IMR-90 (cell line): ENCODE measurements around the gene EPS8. TPM values are rescaled to one million over a fixed set of nuclear protein-coding genes. Genes with fewer than 3 reads are reported as not detected.
"Not testable (repeated sequence)": the region's sequence is repeated elsewhere in the genome, so short reads cannot be mapped to it uniquely, and the experiment has no call there.

ENCODE experiments used
- ATAC-seq: fragments of 200-7000 bp; cut with Tn5 transposase; 2 replicates; pipeline ENCODE4 v1.9.1; 2020; ENCODE audit warnings: low read depth, mild to moderate bottlenecking, moderate library complexity
- BruUV-seq: library from RNA; stranded (reverse); fragments of 400-500 nt; replicated peaks from 2 replicates; lab custom pipeline; 2021; lab: Mats Ljungman, UMichigan
- CTCF ChIA-PET: fragments of 300-600 bp; formaldehyde crosslinking; extraction: SDS; loops from one replicate; lab custom pipeline; 2021; ENCODE audit warnings: antibody characterized with exemption; lab: Yijun Ruan, JAX
- POLR2A ChIA-PET: fragments of 300-600 bp; sonication (Branson Sonifier 250); formaldehyde crosslinking; loops from one replicate; lab custom pipeline; 2022; ENCODE audit warnings: antibody characterized with exemption; ENCODE audit not compliant: unreplicated experiment; lab: Charles Lee
- DNase-seq: peaks from one replicate; pipeline ENCODE4 v3.0.0; 2013
- H2AFZ ChIP-seq: replicated peaks from 2 replicates; pipeline ENCODE3; 2013; ENCODE audit warnings: low read length, mild to moderate bottlenecking; ENCODE audit not compliant: poor library complexity
- H2AK5ac ChIP-seq: 2 replicates; pipeline ENCODE4 v1.6.1; 2013; ENCODE audit warnings: low read depth, low read length, inconsistent platforms
- H2AK9ac ChIP-seq: replicated peaks from 2 replicates; pipeline ENCODE3; 2013; ENCODE audit warnings: mild to moderate bottlenecking, low read depth, low read length, moderate library complexity; ENCODE audit not compliant: poor library complexity
- H2BK120ac ChIP-seq: 2 replicates; pipeline ENCODE4 v1.6.1; 2013; ENCODE audit warnings: low read depth, low read length, inconsistent platforms
- H2BK15ac ChIP-seq: 3 replicates; pipeline ENCODE4 v1.6.1; 2013; ENCODE audit warnings: low read depth, low read length, inconsistent platforms
- H2BK20ac ChIP-seq: 2 replicates; pipeline ENCODE4 v1.6.1; 2013; ENCODE audit warnings: low read depth, mild to moderate bottlenecking, inconsistent platforms, low read length, moderate library complexity
- H2BK5ac ChIP-seq: 2 replicates; pipeline ENCODE4 v1.6.1; 2013; ENCODE audit warnings: mild to moderate bottlenecking, low read depth, low read length, inconsistent platforms; ENCODE audit not compliant: poor library complexity, severe bottlenecking
- H3K14ac ChIP-seq: replicated peaks from 2 replicates; pipeline ENCODE4 v1.6.1; 2013; ENCODE audit warnings: low read depth, low read length, inconsistent platforms
- H3K18ac ChIP-seq: 2 replicates; pipeline ENCODE4 v1.6.1; 2013; ENCODE audit warnings: low read depth, low read length, control low read depth
- H3K23ac ChIP-seq: 2 replicates; pipeline ENCODE4 v1.6.1; 2013; ENCODE audit warnings: low read depth, low read length, inconsistent platforms
- H3K27ac ChIP-seq: 2 replicates; pipeline ENCODE4 v1.5.1; 2013; ENCODE audit warnings: mild to moderate bottlenecking, control low read depth, low read length; ENCODE audit not compliant: insufficient read depth
- H3K27me3 ChIP-seq: 2 replicates; pipeline ENCODE4 v1.6.1; 2013; ENCODE audit warnings: low read length; ENCODE audit not compliant: control insufficient read depth, insufficient read depth
- H3K36me3 ChIP-seq: 2 replicates; pipeline ENCODE4 v1.6.1; 2013; ENCODE audit warnings: low read length, mixed read lengths; ENCODE audit not compliant: control insufficient read depth, insufficient read depth
- H3K4ac ChIP-seq: 2 replicates; pipeline ENCODE4 v1.6.1; 2013; ENCODE audit warnings: low read depth, low read length, inconsistent platforms
- H3K4me1 ChIP-seq: 2 replicates; pipeline ENCODE4 v1.6.1; 2013; ENCODE audit warnings: low read length, mixed read lengths; ENCODE audit not compliant: control insufficient read depth, insufficient read depth
- H3K4me2 ChIP-seq: 2 replicates; pipeline ENCODE4 v1.6.1; 2013; ENCODE audit warnings: low read depth, mild to moderate bottlenecking, control low read depth, low read length, moderate library complexity
- H3K4me3 ChIP-seq: 2 replicates; pipeline ENCODE4 v1.5.1; 2013; ENCODE audit warnings: low read depth, mild to moderate bottlenecking, control low read depth, low read length, moderate library complexity; ENCODE audit not compliant: insufficient read depth
- H3K56ac ChIP-seq: 2 replicates; pipeline ENCODE4 v1.6.1; 2013; ENCODE audit warnings: low read length, inconsistent platforms; ENCODE audit not compliant: insufficient read depth; ENCODE audit errors: extremely low read depth
- H3K79me1 ChIP-seq, 2 experiments: 2 replicates each; pipeline ENCODE4 v1.6.1; 2013; ENCODE audit warnings: low read length in 2 of 2, inconsistent platforms in 1 of 2, low read depth in 1 of 2
- H3K9ac ChIP-seq: 2 replicates; pipeline ENCODE4 v1.6.1; 2013; ENCODE audit warnings: low read depth, low read length, control low read depth
- H3K9me1 ChIP-seq: 2 replicates; pipeline ENCODE4 v1.6.1; 2013; ENCODE audit warnings: low read length, inconsistent platforms; ENCODE audit not compliant: insufficient read depth
- H3K9me3 ChIP-seq: 2 replicates; pipeline ENCODE4 v1.6.1; 2013; ENCODE audit warnings: low read length; ENCODE audit not compliant: control insufficient read depth, insufficient read depth
- H4K20me1 ChIP-seq: 2 replicates; pipeline ENCODE4 v1.6.1; 2013; ENCODE audit warnings: low read length, inconsistent platforms; ENCODE audit not compliant: insufficient read depth
- H4K5ac ChIP-seq: 2 replicates; pipeline ENCODE4 v1.6.1; 2013; ENCODE audit warnings: mild to moderate bottlenecking, low read depth, low read length, control low read depth
- H4K8ac ChIP-seq, 2 experiments: 2 replicates each; pipeline ENCODE4 v1.6.1; 2013; ENCODE audit warnings: low read depth in 2 of 2, low read length in 2 of 2, control low read depth in 1 of 2, inconsistent platforms in 1 of 2
- H4K91ac ChIP-seq: 2 replicates; pipeline ENCODE4 v1.6.1; 2013; ENCODE audit warnings: low read depth, low read length, inconsistent platforms; ENCODE audit not compliant: insufficient read depth
- ELK1 ChIP-seq: fragments of 150-350 bp; IDR thresholded peaks from 2 replicates; pipeline ENCODE4 v1.6.1; 2016; ENCODE audit warnings: low read depth, mild to moderate bottlenecking, low read length, moderate library complexity, borderline replicate concordance
- FOS ChIP-seq: fragments of 150-350 bp; IDR thresholded peaks from 2 replicates; pipeline ENCODE4 v1.6.1; 2016; ENCODE audit warnings: low read depth, low read length
- NFE2L2 ChIP-seq: fragments of 150-350 bp; IDR thresholded peaks from 2 replicates; pipeline ENCODE4 v1.6.1; 2016; ENCODE audit warnings: low read depth, mild to moderate bottlenecking, low read length
- POLR2A ChIP-seq: IDR thresholded peaks from 2 replicates; pipeline ENCODE4 v1.6.1; 2012; ENCODE audit warnings: mild to moderate bottlenecking, low read depth, low read length
- WGBS, 2 experiments: methylation state at CpG; one replicate each; pipeline versions ENCODE4 v1.1.5 to v1.1.7; 2013; ENCODE audit warnings: missing lambda C conversion rate in 2 of 2; ENCODE audit not compliant: insufficient read length in 1 of 2; ENCODE audit errors: extremely low coverage in 2 of 2; 5-methylcytosine and 5-hydroxymethylcytosine counted together
- dilution Hi-C: fragments of 300-500 bp; cut with HindIII; formaldehyde crosslinking; loops from one replicate; pipeline ENCODE4 v1.14.3; 2018; ENCODE audit warnings: low sequenced_read_pairs; ENCODE audit not compliant: unreplicated experiment
- in situ Hi-C: fragments of 300-500 bp; cut with MboI; formaldehyde crosslinking; loops from 3 replicates; pipeline ENCODE4 v1.14.3; 2019; ENCODE audit warnings: low sequenced_read_pairs, inconsistent platforms, mixed read lengths
- intact Hi-C: fragments of 100-400 bp; cut with micrococcal nuclease; formaldehyde crosslinking; loops from 2 replicates; pipeline ENCODE4 v1.10.0; 2022
- polyA plus RNA-seq, 3 experiments: library from polyadenylated mRNA; depleted of rRNA; stranded (reverse); fragments of >200 nt; gene quantifications; 2 replicates each; pipeline ENCODE4 v1.2.3, GENCODE V29; 2012; ENCODE audit warnings: low replicate concordance in 1 of 3
- total RNA-seq: library from RNA; depleted of rRNA; stranded (reverse); fragments of >200 nt; gene quantifications from 2 replicates; pipeline ENCODE4 v1.2.3, GENCODE V29; 2012

EPS8 gene
- total and polyA plus RNA-seq, 2 of the 4 experiments (the other 2 are of a cell fraction): 45.1 to 104 TPM

- Histone ChIP-seq H3K23ac (no peak overlapping the region), H2AK9ac (no peak overlapping the region), H3K27me3 (no peaks in the 10 kb centered on the region), H3K4me2 (peak overlapping the region; percentile 49; the same call in 1 of the 2 replicates), H3K36me3 (peaks cover 4% of the 10 kb centered on the region), H3K56ac (no peak overlapping the region), H3K79me1 (peaks cover 0 to 14% of the 10 kb centered on the region in 2 experiments; a peak in 3 of 4 replicates), H2BK15ac (no peak overlapping the region), H2BK20ac (no peak overlapping the region), H4K5ac (no peak overlapping the region), H3K9ac (no peak overlapping the region), H3K4me3 (no peak overlapping the region), H4K20me1 (no peaks in the 10 kb centered on the region), H2AFZ (no peak overlapping the region), H3K4me1 (peaks cover 2% of the 10 kb centered on the region; the same call in 1 of the 2 replicates), H4K8ac (no peak overlapping the region; a peak in 1 of 4 replicates), H3K9me1 (peaks cover 4% of the 10 kb centered on the region; the same call in 1 of the 2 replicates), H3K4ac (no peak overlapping the region), H2AK5ac (no peak overlapping the region), H3K9me3 (peaks cover 3% of the 10 kb centered on the region; the same call in 1 of the 2 replicates), H2BK120ac (no peak overlapping the region), H3K27ac (no peak overlapping the region), H4K91ac (no peak overlapping the region), H3K18ac (no peak overlapping the region), H3K14ac (no peak overlapping the region), H2BK5ac (peak overlapping the region; percentile 13)
- TF ChIP-seq NFE2L2 (no peak), FOS (no peak), ELK1 (no peak), POLR2A (no peak)
- no CpG with 5 or more reads among the region's 4 CpGs for WGBS, 2 experiments
- dilution Hi-C loops: loop anchor here (25.0 kb wide), 1 partner anchor 216 kb away; no protein-coding TSS in a partner anchor
- intact Hi-C loops: no loop called here
- ATAC-seq (peak; percentile 70), DNase-seq (no peak)
- POLR2A ChIA-PET: no interaction called here
- in situ Hi-C loops: no loop called here
- CTCF ChIA-PET: no interaction called here
- BruUV-seq: TSS peak; percentile 92
These were observed 168.2 kb downstream of the EPS8 start for GRCh38 chr12:15620741-15621539.

GRCh38 chr12:15616495-15616894, 172.7 kb downstream of the EPS8 start:
- H3K27ac ChIP-seq, H2BK15ac ChIP-seq, H3K36me3 ChIP-seq, H3K23ac ChIP-seq, H3K4me3 ChIP-seq, BruUV-seq, H2AK9ac ChIP-seq, H4K20me1 ChIP-seq, H2AK5ac ChIP-seq, H3K4me2 ChIP-seq, H3K56ac ChIP-seq, ATAC-seq, H3K4me1 ChIP-seq, H2AFZ ChIP-seq, H3K9ac ChIP-seq, H3K9me1 ChIP-seq, DNase-seq, H3K18ac ChIP-seq, H3K9me3 ChIP-seq, in situ Hi-C loops, H3K14ac ChIP-seq, intact Hi-C loops, H3K4ac ChIP-seq, H2BK20ac ChIP-seq, H3K27me3 ChIP-seq, H2BK5ac ChIP-seq, H4K5ac ChIP-seq, H2BK120ac ChIP-seq, H4K91ac ChIP-seq, H3K79me1 ChIP-seq, H4K8ac ChIP-seq: not testable (repeated sequence)
- POLR2A ChIA-PET: interaction anchor here (0.6 kb wide), 1 partner anchor 15 kb away, joined by 4 read pairs; no protein-coding TSS in a partner anchor
- WGBS, 2 experiments: 97% methylated on average over 4 of the region's 8 CpGs; no CpG with 5 or more reads in 1 of the 2 experiments
- CTCF ChIA-PET: interaction anchor here (0.6 kb wide), 1 partner anchor 22 kb away, joined by 5 read pairs; no protein-coding TSS in a partner anchor
- dilution Hi-C loops: loop anchor here (25.0 kb wide), 1 partner anchor 221 kb away; no protein-coding TSS in a partner anchor
